GM21515 (cell line): ENCODE results near the gene TJAP1.
"Not testable (repeated sequence)": the region's sequence is repeated elsewhere in the genome, so short reads cannot be mapped to it uniquely, and the experiment has no call there.

Experiments used
- ATAC-seq: cut with Tn5 transposase; IDR thresholded peaks from one replicate; pipeline ENCODE4 v1.9.1; 2021; ENCODE audit not compliant: unreplicated experiment

The TJAP1 gene

DNA sequence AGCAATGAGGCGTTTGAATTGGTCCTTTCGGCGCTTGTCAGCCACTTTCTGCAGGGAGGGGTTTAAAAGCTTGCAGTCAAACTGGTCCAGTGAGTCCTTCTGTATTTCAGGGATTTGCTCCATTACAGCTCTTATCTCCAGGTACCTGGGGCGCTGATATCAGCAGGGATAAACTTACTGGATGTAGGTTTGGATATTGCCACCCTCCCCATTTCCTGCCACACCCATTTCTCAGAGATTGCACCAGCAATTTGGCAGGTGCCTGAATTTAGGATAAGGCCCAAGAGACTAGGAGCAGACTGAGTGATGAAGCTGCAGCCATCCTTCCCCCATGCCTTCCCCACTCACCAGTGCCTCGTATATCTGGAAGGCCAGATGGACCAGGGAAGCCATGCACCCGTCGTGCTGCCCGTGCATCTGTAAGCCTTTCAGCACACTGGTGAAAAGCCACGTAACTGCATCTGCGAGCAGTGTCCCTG is 47.2 kb downstream of the TJAP1 start:
- no peak for ATAC-seq

DNA sequence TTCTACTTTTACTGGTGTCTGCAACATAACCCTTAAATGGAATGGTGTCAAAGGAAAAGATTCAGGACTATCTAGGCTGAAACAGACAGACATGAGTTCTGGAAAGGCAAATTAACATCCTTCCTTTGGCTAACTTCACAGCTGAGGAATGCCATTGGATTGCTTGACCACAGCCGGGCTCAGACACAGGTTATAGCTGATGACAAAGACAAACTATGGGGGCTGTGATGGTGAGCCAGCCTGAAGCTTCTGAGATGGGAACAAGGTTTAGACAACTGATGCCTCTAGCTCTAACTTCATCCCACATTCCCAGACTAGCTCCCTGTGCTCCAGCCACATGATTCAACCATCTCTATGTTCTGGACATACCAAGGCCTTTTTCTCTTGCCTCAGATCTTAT is 54.8 kb downstream of the TJAP1 start:
- ATAC-seq, result no peak

DNA sequence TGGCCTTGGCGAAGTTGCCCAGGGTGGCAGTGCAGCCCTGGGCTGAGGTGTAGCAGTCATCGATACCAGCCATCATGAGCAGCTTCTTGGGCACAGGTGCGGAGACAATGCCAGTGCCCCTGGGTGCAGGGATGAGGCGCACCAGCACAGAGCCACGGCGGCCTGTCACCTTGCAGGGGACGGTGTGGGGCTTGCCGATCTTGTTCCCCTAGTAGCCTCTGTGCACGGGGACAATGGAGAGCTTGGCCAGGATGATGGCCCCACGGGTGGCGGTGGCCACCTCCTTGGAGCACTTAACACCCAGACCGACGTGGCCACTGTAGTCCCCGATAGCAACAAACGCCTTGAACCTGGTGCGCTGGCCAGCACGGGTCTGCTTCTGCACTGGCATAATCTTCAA is 61.6 kb downstream of the TJAP1 start:
- not testable (repeated sequence) for ATAC-seq

DNA sequence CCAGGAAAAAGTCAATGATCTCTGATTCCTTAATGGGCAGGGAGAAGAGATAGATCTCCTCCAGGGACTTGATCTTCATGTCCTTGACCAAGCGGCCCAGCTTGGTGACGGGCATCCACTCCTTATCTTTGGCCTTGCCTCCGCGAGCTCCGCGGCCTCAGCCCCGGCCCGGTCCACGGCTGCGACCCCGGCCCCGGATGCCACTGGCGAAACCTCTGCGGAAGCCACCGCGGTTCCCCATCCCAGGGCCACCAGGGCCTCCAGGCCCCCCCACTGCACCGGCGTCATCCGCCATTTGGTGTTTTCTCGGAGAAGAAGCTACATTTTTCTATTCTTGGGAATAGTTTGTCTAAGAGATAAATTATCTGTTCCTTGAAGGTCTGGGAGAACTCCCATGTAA is 62.0 kb downstream of the TJAP1 start:
- ATAC-seq, result not testable (repeated sequence)

DNA sequence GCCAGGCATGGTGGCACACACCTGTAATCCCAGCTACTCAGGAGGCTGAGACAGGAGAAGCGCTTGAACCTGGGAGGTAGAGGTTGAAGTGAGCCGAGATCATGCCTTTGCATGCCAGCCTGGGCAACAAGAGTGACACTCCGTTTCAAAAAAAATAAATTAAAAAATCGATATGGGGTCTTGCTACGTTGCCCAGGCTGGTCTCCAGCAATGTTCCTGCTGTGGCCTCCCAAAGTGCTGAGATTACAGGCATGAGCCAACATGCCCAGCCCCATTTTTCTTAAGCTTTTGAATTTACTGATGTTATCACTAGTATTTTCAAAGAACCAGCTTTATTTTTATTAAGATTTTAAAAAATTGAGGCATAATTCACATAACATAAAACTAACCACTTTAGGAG is 63.1 kb downstream of the TJAP1 start:
- no peak for ATAC-seq

DNA sequence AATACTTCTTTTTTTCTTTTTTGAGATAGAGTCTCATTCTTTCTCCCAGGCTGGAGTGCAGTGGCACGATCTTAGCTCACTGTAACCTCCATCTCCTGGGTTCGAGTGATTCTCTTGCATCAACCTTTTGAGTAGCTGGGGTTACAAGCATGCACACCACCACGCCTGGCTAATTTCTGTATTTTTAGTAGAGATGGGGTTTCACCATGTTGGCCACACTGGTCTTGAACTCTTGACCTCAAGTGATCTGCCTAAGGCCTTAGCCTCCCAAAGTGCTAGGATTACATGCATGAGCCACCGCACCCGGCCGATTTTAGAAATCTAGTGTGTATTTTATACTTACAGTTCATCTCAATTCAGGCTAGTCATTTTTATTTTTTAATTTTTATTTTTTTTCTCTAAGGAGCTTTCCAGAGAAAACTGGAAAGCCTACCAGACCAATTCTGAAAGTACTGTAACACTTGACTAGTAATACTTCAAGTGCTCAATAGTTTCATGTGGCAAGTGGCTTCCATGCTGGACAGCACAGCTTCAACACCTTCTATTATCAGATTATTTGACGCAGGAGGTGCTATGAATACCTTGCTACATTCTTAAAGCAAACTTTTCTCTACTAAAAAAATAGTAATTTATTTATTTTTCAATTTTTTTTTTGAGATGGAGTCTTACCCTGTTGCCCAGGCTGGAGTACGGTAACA is 64.6 kb downstream of the TJAP1 start:
- ATAC-seq, result no peak

DNA sequence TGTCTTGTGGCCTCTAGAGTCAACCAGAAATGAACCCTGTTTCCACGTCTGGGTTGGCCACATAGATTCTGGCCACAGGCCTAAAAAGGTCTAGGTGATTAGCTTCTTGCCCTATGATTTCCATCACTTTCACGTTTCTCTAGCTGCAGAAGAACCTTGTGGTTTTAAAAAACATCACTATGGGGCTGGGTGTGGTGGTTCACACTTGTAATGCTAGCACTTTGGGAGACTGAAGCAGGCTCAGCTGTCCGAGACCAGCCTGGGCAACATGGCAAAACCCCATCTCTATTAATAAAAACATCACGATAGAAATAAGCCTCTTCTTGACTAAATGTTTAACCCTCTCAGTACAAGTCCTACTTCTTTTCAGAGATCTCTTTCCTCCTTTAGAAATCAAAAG is 67.1 kb downstream of the TJAP1 start:
- no peak for ATAC-seq

DNA sequence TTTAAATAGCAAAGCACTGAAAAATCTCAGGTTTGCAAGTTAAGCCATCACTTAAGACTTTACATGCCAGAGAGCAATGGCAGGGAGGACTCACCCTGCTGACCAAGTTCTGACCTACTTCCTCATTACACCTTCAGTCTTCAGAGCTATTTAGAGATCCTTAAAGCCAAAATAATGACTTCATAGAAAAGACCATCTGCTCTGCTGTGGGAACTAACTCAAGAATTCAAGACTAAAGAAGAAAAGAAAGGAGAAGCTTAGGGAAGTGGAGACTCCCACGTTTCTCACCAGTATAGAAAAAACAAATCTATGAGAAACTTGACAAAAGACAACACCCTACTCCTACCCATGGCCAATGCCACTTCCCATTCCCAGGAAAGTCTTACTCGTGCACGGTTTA is 69.9 kb downstream of the TJAP1 start:
- no peak for ATAC-seq
